GM12873 (cell line): ENCODE measurements around the gene MOBP.

Experiments
- CTCF ChIP-seq: IDR thresholded peaks from 2 replicates; pipeline ENCODE4 v1.5.1; 2012; ENCODE audit warnings: low read depth, mild to moderate bottlenecking, moderate library complexity, low read length, control low read depth; ENCODE audit not compliant: insufficient read depth; ENCODE audit errors: missing control alignments

The MOBP gene

GRCh38 chr3:39515681-39516441, 48.4 kb downstream of the MOBP start:
- no peak for TF ChIP-seq CTCF

GRCh38 chr3:39519103-39519502, 51.6 kb downstream of the MOBP start:
- no peak for TF ChIP-seq CTCF

GRCh38 chr3:39519554-39520288, 52.2 kb downstream of the MOBP start:
- no peak for TF ChIP-seq CTCF

GRCh38 chr3:39521456-39521855, 54.0 kb downstream of the MOBP start:
- TF ChIP-seq CTCF: no peak

GRCh38 chr3:39524107-39524506, 56.6 kb downstream of the MOBP start:
- no peak for TF ChIP-seq CTCF

- no peak for TF ChIP-seq CTCF
Measured at GRCh38 chr3:39528844-39529243, 61.4 kb downstream of the MOBP start.

GRCh38 chr3:39529577-39529976, 62.1 kb downstream of the MOBP start:
- TF ChIP-seq CTCF: no peak
